ENCODE measurements around the gene RTKN2. TPM values are rescaled to one million over a fixed set of nuclear protein-coding genes. Genes with fewer than 3 reads are reported as not detected.

Gene RTKN2
- total RNA-seq, 1 experiment from 2014 or later: 14.4 TPM

- Histone ChIP-seq H3K4me1 (ENCODE audit: insufficient read depth, low read length) (no peaks in the 10 kb centered on the region; the same call in 1 of the 2 replicates), H2BK15ac (ENCODE audit: low read depth, low read length) (no peak overlapping the region), H2AFZ (ENCODE audit: low read length) (no peak overlapping the region), H4K8ac (replicated peaks; ENCODE audit: insufficient read length, low read depth, low read length) (no peak overlapping the region), H3K4me2 (ENCODE audit: insufficient read depth, insufficient read length, low read length) (no peak overlapping the region), H3K18ac (ENCODE audit: insufficient read length, low read depth, low read length) (no peak overlapping the region), H3K23ac (ENCODE audit: insufficient read length, low read depth, low read length) (no peak overlapping the region), H4K91ac (ENCODE audit: insufficient read length, low read depth, low read length) (no peak overlapping the region), H2BK5ac (ENCODE audit: insufficient read length, low read length) (no peak overlapping the region), H3K9me3 (ENCODE audit: control insufficient read depth, low read depth, low read length) (no peaks in the 10 kb centered on the region), H3K27ac (ENCODE audit: insufficient read length, low read depth, low read length) (no peak overlapping the region), H3K9ac (ENCODE audit: extremely low read depth, insufficient read length, low read length) (no peak overlapping the region), H4K5ac (ENCODE audit: insufficient read length, low read depth, low read length) (no peak overlapping the region), H3K14ac (ENCODE audit: insufficient read depth, low read length) (no peak overlapping the region), H2BK20ac (ENCODE audit: low read depth, low read length, poor library complexity, severe bottlenecking) (no peak overlapping the region), H3K4ac (ENCODE audit: low read depth, low read length) (no peak overlapping the region), H3K79me1 (ENCODE audit: insufficient read depth, low read depth, low read length, poor library complexity, severe bottlenecking) (no peaks in the 10 kb centered on the region), H4K20me1 (ENCODE audit: control insufficient read depth, insufficient read depth, insufficient read length) (no peaks in the 10 kb centered on the region), H3K27me3 (ENCODE audit: insufficient read depth, low read length) (no peaks in the 10 kb centered on the region), H3T11ph (ENCODE audit: low read length) (no peak overlapping the region), H3K79me2 (ENCODE audit: insufficient read depth, low read length) (no peaks in the 10 kb centered on the region), H2BK12ac (ENCODE audit: insufficient read length, low read depth, low read length) (no peak overlapping the region), H3K56ac (ENCODE audit: insufficient read length, low read depth, low read length) (no peak overlapping the region), H3K23me2 (ENCODE audit: insufficient read length, low read depth, low read length, poor library complexity, severe bottlenecking) (no peaks in the 10 kb centered on the region), H2BK120ac (ENCODE audit: low read depth, low read length, poor library complexity, severe bottlenecking) (no peak overlapping the region), H2AK5ac (ENCODE audit: insufficient read length, low read length) (no peak overlapping the region)
- Mint-ChIP-seq H3K4me1 (peaks cover 16 to 18% of the 10 kb centered on the region in 2 experiments), H3K4me3 (no peak overlapping the region), H3K27me3 (ENCODE audit: low read depth) (no peaks in the 10 kb centered on the region), H3K9me3 (peaks cover 0 to 2% of the 10 kb centered on the region in 2 experiments; a peak in 3 of 5 replicates), H3K27ac (no peak overlapping the region), H3K36me3 (ENCODE audit: insufficient read depth in 1 of 3, low read depth in 3 of 3) (no peaks in the 10 kb centered on the region)
- no peak for TF ChIP-seq CTCF (conservative IDR thresholded peaks at IDR 0.05)
- no peak for DNase-seq
- no CpG with 5 or more reads among the region's 1 CpG for WGBS (ENCODE audit: extremely low coverage, insufficient read length, low lambda C conversion rate)
These were observed 37.2 kb upstream of the RTKN2 start for GRCh38 chr10:62305813-62306212.

Data from H9 (cell line).